Epithelial cell of alveolus of lung (primary cell): Measurements from ENCODE around the gene KLK13. TPM values are rescaled to one million over a fixed set of nuclear protein-coding genes. Genes with fewer than 3 reads are reported as not detected.

Source experiments
- total RNA-seq: library from RNA; depleted of rRNA; stranded (reverse); fragments of >200 nt; gene quantifications from 2 replicates; pipeline ENCODE4 v1.2.1, GENCODE V29; 2015

Gene KLK13
- total RNA-seq, result not detected in 2 replicates

GRCh38 chr19:51064534-51065220 is at the start of gene KLK13:
KLK13 (minus strand) TSS chr19:51065092; CDS start chr19:51065067, 25 bp downstream.

GRCh38 chr19:51108066-51108804 is 43.3 kb upstream of the KLK13 start, which contains the start of gene CTU1:
CTU1 (minus strand) TSS chr19:51108409; CDS start chr19:51104569, 3,840 bp downstream.

GRCh38 chr19:51082611-51083010 is 17.7 kb upstream of the KLK13 start, which contains the start of gene KLK14:
KLK14 (minus strand) TSS chr19:51082887; CDS start chr19:51082614, 273 bp downstream.

GRCh38 chr19:51034704-51035103 is 30.2 kb downstream of the KLK13 start, which contains the start of gene KLK12:
KLK12 (minus strand) TSS chr19:51035002; CDS start chr19:51034621, 381 bp downstream.

GRCh38 chr19:51026554-51026831 is 38.4 kb downstream of the KLK13 start, which contains the start of gene KLK11:
KLK11 (minus strand) TSS chr19:51026616; CDS start chr19:51025631, 985 bp downstream.

GRCh38 chr19:51019544-51019925 is 45.4 kb downstream of the KLK13 start, which contains the start of gene KLK10:
KLK10 (minus strand) TSS chr19:51019709; CDS start chr19:51019130, 579 bp downstream.

Other genes starting within 250 kb of the KLK13 start
- not detected in 2 replicates for gene KLK1, start 241.3 kb downstream of the KLK13 start, total RNA-seq
- not detected in 2 replicates for gene KLK15, start 231.5 kb downstream of the KLK13 start, total RNA-seq
- not detected in 2 replicates for gene KLK3, start 210.2 kb downstream of the KLK13 start, total RNA-seq
- not detected in 2 replicates for gene KLK2, start 191.7 kb downstream of the KLK13 start, total RNA-seq
- gene KLK4, start 153.7 kb downstream of the KLK13 start, total RNA-seq, result not detected in 2 replicates
- not detected in 2 replicates for gene KLK5, start 112.1 kb downstream of the KLK13 start, total RNA-seq
- gene KLK6, start 95.5 kb downstream of the KLK13 start, total RNA-seq, result not detected in 2 replicates
- gene KLK7, start 81.2 kb downstream of the KLK13 start, total RNA-seq, result not detected in 2 replicates
- not detected in 2 replicates for gene KLK8, start 63.5 kb downstream of the KLK13 start, total RNA-seq
- gene KLK10, start 45.4 kb downstream of the KLK13 start, total RNA-seq, result not detected in 2 replicates
- gene KLK11, start 38.5 kb downstream of the KLK13 start, total RNA-seq, result not detected in 2 replicates
- not detected in 2 replicates for gene KLK12, start 30.1 kb downstream of the KLK13 start, total RNA-seq
- gene KLK14, start 17.8 kb upstream of the KLK13 start, total RNA-seq, result not detected in 2 replicates
- gene CTU1, start 43.3 kb upstream of the KLK13 start, total RNA-seq, result 11.0 and 19.1 TPM in 2 replicates
- gene SIGLEC9, start 59.8 kb upstream of the KLK13 start, total RNA-seq, result not detected in 2 replicates
- gene SIGLEC7, start 77.2 kb upstream of the KLK13 start, total RNA-seq, result not detected in 2 replicates
- gene CD33, start 160.0 kb upstream of the KLK13 start, total RNA-seq, result not detected in 2 replicates
- not detected in 2 replicates for gene SIGLECL1, start 186.0 kb upstream of the KLK13 start, total RNA-seq
- under 0.01 and 1.8 TPM in 2 replicates for gene IGLON5, start 246.6 kb upstream of the KLK13 start, total RNA-seq